Adrenal gland (tissue), 5 donors: ENCODE measurements around the gene IL20RA.

Experiments
- POLR2A ChIP-seq, 2 donors: fragments of 450-650 bp; IDR thresholded peaks; one replicate each; pipeline ENCODE4 v1.6.1; 2017; ENCODE audit warnings: antibody characterized with exemption in 2 of 2, mild to moderate bottlenecking in 2 of 2, moderate library complexity in 1 of 2
- TF ChIP-seq, protein P1 (sequence below), 6 experiments: fragments of 450-650 bp in 4 of 6; fragments of 200-600 bp in 2 of 6; sonication (generic) in 1 of 6; IDR thresholded peaks; 1 replicate in 5 of 6; 2 replicates in 1 of 6; pipeline versions ENCODE4 v1.5.1 to v1.8.0; 2016 to 2021; ENCODE audit warnings: antibody characterized with exemption in 6 of 6, mild to moderate bottlenecking in 2 of 6, moderate library complexity in 1 of 6
- donor health status: DM: no; HTN: no; CAD: no.

DNA sequence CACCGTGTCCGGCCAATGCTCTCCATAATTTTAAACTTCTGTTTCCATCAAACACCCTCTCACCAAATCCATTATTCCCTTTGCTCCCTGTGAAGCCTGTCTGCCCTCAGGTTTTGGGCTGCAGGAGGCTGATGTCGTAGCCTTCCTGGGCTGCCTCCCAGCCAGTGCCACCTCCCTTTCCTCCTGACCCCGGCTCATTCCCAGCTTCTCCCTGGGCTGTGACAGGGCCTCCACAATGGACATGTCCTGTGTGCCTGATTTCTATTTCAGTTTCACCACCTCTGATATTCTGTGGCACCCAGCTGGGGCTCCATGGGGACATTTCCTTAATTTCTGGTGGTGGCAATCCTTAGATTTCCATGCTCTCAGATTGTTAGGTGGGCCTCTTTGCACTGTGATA is 28.8 kb downstream of the IL20RA start:
- TF ChIP-seq, protein P1, sequence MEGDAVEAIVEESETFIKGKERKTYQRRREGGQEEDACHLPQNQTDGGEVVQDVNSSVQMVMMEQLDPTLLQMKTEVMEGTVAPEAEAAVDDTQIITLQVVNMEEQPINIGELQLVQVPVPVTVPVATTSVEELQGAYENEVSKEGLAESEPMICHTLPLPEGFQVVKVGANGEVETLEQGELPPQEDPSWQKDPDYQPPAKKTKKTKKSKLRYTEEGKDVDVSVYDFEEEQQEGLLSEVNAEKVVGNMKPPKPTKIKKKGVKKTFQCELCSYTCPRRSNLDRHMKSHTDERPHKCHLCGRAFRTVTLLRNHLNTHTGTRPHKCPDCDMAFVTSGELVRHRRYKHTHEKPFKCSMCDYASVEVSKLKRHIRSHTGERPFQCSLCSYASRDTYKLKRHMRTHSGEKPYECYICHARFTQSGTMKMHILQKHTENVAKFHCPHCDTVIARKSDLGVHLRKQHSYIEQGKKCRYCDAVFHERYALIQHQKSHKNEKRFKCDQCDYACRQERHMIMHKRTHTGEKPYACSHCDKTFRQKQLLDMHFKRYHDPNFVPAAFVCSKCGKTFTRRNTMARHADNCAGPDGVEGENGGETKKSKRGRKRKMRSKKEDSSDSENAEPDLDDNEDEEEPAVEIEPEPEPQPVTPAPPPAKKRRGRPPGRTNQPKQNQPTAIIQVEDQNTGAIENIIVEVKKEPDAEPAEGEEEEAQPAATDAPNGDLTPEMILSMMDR (IDR thresholded peaks at IDR 0.05), result no peak
- no peak for TF ChIP-seq POLR2A (IDR thresholded peaks at IDR 0.05)
